T-helper 22 cell (primary cell): ENCODE measurements around the gene CARD9.
A peak's percentile ranks its signal among the peaks of the same experiment; 100 is the strongest.

Experiments
- DNase-seq: peaks from one replicate; pipeline ENCODE4 v3.0.0-alpha.2; 2020; ENCODE audit warnings: low read depth

CARD9 gene

DNA sequence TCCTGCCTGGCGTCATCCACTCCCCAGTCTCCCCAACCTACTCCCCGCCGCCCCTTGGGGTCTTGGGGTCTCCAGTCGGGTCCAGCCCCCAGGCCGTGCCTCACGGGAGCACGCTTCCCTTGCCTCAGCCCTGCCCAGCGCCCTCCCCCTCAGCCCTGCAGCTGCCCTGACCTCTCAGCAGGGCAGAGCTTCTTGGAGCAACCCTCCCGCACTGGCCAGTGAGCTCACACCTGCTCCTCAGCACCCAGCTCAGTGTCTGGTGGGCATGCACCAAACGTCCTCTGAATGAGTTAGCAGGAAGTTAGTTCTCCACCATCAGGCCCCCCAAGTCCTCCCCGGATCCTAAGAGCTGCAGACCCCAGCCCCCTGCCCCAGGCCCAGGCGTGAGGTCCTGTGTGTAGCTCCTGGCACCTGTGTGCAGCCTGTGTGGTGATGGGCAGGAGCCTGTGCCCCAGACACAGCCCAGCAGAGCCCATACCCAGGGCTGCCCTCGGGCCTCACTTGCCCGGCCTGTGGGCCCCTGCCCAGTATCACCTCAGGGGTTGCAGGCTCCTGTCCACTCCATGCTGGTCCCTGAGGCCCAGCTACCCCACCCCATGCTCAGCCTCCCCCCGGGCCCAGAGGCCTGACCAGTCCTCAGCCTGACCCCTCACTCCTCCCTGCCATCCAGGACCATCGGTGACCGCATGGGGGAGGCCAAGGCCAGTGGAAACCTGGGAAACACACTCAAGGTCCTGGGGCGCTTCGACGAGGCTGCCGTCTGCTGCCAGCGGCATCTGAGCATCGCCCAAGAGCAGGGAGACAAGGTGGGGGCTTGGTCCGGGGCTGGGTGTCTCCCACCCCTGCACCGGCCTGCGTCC is 37.9 kb downstream of the CARD9 start:
- no peak for DNase-seq

DNA sequence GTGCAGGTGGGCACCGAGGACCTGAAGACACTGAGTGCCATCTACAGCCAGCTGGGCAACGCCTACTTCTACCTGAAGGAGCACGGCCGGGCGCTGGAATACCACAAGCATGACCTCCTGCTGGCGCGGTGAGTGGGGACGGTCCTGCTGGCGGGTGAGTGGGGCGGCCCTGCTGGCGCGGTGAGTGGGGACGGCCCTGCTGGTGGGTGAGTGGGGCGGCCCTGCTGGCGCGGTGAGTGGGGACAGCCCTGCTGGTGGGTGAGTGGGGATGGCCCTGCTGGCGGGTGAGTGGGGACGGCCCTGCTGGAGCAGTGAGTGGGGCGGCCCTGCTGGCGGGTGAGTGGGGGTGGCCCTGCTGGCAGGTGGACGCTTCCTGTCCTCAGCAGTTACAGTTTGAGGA is 38.9 kb downstream of the CARD9 start:
- no peak for DNase-seq

DNA sequence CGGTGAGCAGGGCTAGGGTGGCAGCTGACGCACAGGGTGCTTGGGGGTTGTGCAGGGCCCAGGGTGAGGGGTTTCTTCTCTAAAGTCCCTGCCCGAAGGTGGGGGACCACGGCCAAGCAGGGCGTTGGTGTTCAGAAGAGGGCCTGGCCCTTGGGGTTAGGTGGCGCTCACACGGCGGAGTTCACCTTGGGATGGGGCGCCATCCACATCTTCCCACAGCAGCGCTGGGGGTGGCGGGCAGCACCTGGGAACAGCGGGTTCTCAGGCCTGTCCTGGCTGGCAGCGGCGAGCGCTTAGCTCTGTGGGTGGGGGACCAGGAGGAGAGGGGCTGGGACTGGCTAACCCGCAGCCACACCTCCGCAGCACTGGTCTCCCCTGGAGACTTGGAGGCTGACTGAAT is 40.0 kb downstream of the CARD9 start:
- DNase-seq = no peak

DNA sequence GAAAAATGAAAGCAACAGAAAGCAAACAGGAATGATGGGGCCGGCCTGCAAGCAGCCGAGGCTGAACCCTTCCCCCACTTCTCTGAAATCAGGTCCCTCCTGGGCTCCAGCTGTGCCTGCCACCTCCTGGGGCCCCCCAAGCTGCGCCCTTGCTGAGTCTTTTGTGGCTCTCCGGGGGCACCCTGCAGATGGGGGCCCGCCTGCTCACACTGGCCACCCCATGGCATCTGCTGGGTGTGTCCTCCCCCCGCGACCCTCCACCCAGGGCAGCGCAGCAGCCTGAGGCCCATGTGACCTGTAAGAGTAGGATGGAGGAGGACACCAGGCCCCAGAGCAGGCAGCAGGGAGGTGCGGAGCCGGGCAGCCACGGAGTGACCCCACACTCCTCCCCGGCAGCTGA is 40.4 kb downstream of the CARD9 start:
- no peak for DNase-seq

DNA sequence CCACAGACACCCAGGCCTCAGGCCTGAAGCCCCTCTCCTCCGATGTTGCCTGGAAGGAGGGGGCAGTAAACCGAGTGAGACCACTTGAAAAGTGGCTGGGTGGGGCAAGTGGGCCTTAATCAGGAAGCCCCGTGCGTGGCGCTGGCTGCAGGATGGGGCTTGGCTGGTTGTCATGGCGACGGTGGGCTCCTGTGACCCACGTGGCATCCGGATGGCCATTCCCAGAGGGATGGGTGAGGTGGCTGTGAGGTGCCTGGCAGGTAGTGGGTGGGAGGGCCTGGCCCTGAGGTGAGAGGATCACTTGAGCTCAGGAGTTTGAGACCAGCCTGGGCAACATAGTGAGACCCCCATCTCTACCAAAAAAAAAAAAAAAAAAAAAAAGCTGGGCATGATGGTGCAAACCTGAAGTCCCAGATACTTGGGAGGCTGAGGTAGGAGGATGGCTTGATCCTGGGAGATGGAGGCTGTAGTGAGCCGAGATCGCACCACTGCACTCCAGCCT is 40.9 kb downstream of the CARD9 start:
- DNase-seq = no peak

DNA sequence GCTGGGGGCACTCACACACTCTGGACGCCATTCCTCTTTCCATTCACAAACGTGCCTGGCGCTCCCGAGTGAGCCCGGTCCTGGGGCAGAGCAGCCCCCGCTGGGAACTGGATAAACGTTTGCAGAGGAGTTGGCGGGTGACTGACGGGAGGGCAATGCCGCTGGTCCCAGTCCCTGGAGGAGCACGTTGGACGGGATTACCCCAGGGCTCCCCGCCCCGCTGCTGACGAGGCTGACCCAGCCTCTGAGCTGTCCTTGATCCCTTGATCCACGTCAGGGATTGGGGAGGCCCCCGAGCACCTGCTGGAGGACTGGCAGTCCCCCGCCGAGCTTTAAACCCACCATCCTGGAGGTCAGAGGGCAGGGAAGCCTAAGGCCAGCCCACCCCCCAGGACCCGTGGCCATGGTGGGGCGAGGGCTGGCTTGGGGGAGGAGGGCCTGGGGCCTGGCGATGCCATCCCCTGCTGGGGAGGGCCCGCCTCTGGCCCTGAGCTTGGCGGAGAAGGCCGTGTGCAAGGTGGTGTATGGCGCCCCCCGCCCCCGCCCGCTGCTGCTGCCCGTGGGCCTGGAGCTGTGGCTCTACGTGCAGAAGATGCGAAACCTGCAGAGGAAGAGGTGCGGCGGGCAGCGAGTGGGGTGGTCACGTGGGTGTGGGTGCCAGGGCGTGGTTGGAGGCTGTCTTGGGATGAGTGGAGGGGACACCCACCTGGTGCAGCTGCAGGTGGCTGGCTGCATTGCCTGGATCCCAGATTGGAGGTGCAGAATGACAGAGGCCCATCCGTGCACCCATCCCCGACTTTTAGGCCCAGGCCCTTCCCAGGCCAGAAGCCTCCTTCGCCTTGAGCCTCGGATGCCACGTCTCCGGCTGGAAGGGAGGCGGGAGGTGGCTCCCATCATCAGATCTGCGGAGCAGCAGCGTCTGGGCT is 41.6 kb downstream of the CARD9 start:
- DNase-seq = no peak

DNA sequence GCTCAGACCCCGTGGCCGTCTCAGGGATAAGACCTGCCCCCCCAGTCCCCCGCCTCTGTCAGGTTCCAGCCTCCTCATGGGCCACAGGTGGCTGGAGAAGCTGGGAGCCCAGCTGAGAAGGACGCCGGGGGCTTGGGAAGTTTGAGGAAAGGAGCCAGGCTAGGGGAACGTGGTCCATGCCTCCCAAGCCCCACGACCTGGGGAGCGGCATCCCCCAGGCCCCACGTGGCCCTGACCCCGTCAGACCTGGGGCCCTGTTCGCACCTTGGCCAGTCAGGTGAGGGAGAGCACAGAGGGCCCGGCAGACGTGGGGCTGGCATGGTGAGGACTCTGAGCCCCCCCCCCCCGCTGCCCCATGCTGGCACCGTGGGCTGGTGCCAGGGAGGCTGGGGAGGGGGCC is 42.4 kb downstream of the CARD9 start:
- no peak for DNase-seq

DNA sequence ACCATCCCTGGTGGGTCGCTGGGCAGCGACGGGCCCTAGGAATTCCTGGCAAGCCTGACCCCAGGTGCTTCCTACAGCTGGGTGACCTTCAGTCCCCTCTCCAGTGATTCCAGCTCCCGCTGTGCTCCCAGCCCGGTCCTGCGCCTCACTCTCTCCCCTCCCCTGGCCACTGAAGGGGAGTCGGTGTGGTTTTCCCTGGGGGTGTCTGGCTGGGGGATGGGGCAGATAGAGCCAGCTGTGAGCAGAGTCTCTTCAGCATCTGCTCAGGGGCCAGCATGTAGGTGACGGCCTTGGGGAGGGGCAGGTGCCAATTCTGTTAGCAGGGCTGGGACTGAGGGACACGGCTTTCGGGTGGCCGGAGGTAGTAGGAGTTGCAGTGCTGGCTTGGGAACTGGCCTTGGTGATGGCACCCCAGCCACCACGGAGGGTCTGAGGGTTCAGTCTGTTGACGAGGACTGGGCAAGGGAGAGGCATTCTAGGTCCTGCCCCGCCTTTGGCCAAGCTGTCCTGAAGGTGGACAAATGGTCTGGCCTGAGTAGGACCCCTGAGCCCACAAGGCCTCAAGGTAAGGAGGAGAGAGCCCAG is 43.0 kb downstream of the CARD9 start:
- DNase-seq = no peak

DNA sequence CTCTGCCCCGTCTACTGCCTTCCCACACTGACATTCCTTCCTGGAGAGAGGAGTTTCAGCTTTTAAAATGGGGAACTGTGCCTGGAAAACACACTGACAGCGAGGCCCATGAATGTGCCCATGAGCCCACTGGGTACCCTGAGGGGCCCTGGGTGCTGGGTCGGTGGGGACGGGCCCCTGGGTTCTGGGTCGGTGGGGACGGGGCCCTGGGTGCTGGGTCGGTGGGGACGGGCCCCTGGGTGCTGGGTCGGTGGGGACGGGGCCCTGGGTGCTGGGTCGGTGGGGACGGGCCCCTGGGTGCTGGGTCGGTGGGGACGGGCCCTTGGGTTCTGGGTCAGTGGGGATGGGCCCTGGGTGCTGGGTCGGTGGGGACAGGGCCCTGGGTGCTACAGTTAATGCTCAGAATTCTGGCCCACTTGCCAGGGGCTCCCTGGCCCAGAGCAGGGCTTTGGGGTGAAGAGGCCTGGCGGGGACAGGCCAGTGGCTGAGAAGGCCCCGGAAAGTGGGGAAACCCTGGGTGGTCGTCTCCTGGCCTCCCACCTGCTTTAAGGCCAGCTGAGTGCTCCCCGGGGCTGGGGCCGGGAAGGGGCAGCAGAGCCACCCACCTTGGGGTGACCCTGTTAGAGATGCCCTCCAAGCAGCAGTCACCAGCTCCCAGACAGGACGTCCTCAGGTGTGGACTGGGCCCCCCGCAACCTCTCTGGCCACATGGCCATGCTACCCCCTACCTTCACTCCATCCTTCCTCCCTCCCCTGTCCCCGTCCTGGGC is 43.6 kb downstream of the CARD9 start:
- no peak for DNase-seq

DNA sequence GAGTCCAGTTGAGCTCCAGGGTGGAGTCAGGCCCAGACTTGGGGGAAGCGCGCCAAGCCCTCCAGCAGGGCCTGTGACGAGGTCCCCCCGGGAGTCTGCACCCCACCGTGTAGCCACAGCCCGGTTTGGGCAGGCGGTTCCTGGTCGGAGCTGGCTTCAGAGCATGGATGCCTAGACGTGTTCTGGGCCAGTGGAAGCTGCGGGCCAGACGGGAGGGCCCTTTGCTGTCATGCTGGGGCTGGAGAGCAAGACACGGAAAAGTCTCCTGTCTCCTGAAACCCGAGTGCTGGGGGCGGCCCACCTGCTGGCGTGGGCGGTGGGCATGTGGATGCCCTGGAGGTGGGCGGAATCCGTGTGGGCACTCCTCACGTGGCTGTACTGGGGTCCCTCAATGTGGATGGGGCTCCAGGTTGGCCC is 44.2 kb downstream of the CARD9 start:
- no peak for DNase-seq

DNA sequence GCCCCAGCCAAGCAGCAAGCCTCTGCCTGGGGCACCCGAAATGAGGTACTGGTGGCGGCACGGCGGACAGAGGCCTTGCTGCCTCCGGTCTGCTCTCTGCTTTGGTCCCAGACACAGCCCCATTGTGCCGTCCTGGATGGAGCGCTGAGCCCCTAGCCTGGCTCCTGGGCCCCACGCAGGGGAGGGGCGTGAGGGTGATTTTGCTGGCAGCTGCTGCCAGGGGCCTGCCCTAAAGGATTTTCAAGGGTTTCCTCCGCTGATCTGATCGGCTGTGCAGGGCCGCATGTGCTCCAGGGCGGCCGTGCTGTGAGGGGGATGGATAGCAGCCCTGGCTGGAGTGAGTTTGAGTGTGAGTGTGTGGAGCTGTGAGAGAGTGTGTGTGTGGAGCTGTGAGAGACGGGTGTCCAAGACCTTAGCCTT is 44.8 kb downstream of the CARD9 start:
- DNase-seq = no peak

DNA sequence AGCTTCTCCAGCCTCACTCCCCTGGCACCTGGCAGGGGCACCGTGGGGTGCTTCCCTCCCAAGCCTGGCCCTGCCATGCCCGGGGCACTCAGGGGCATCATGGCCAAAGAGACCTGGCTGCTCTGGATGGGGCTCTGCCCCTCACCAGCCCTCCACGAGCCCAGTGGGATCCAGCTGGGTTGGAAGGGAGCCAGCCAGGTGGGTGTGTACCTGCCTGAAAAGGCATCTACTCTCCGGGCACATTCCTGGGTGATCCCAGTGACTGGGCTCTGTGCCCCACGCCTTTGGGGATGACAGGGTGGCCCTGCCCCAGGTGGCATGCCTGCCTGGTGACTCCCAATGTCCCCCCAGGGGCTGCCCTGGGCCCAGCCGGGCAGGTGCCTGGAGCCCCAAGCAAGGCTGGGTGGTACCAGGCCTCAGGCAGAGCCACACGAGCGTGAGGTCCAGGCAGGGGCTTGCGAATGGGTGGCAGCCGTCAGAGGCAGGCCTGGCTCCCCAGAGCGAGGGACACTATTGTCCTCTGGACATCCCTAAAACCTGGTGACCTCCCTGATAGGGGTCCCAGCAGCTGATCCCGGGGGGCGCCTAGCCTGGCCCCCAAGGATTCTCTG is 45.4 kb downstream of the CARD9 start:
- DNase-seq = no peak

DNA sequence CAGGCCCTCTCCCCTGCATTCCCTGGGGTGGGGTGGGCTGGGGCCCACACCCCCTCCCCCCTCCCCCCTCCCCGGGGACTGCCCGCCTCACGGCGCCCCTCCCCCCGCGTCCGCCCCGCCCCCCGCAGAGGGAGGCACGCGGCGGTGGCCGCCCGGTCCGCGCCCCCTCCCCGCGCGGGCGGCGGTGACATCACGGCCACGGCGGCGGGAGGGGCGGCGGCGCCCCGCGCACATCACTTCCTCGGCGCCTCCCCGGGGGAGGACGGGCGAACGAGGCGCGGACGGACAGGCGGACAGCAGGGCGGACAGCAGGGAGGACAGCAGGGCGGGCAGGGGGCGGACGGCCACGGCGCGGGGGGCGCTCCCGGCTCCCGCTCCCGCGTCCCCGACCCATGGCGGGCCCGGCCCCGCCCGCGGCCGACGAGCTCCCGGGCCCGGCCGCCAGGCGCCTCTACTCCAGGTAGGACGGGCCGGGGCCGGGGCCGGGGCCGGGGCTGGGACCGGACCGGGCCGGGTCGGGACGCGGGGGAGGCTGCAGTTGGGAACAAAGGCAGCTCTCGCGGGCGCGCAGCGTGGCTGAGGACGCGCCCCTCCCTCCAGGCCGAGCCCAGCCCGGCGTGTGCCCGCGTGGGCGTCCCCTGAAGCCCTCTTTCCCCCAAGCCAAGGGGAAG is 46.0 kb downstream of the CARD9 start, which contains the start of gene GPSM1:
Gene GPSM1 (plus strand): TSS at position 236 of the 671 bp plus-strand sequence. CDS start 157 bp downstream, at position 393.
- peak; percentile 14 for DNase-seq

DNA sequence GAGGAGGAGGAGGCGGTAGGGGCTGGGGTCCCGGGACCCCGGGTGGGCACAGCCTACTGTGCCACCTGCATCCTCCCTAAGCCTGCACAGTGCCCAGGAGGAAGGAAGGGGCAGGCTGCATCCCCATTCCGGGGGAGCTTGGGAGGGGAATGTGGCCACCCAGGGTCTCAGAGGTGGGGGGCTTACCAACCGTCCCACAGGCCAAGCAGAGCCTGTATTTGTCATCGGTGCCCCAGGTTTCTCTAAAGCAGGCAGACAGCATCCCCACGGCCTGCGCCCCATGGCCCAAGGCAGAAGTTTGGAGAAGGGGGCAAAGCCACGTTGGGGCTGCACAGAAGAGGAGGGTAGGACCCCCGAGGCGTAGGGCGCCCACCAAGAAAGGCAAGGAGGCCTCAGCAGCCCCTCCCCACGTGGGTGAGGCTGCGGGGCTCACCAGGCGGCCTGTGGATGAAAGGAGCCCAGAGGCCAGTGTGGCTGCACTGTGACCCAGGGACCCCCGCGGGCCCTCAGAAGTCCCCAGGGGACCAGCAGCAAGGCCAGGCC is 46.6 kb downstream of the CARD9 start:
- no peak for DNase-seq

DNA sequence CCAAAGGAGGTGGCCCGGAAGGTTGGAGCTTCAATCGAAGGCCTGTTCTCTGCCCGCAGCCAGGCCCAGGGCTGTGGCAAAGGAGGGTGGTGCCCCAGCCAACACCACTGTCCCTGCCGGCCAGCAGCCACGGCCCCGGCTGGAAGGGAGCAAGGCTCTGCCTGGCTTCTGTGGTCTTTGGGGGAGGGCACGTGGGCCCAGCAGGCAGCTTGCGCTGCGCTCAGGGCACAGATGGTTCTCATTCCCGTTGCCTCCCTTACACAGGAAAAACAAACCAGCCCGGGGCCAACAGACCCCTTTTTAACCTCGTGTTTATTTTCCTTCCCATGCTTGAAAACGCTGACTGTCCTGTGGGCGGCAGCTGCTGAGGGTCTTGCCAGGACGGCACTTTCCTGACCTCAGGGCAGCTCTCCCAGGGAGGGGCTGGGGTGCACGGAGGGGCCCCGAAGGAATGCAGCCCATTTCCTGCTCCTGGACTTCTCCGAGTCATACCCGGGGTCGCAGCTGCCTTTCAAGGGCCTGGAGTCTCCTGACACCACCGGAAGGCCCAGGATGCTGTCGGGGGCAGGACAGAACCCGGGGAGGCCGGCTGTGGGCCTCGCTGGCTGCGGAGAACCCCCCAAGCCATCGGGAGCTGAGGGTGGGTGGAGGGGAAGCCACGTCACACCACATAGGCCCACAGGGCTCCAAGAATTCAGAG is 47.3 kb downstream of the CARD9 start:
- DNase-seq = no peak

DNA sequence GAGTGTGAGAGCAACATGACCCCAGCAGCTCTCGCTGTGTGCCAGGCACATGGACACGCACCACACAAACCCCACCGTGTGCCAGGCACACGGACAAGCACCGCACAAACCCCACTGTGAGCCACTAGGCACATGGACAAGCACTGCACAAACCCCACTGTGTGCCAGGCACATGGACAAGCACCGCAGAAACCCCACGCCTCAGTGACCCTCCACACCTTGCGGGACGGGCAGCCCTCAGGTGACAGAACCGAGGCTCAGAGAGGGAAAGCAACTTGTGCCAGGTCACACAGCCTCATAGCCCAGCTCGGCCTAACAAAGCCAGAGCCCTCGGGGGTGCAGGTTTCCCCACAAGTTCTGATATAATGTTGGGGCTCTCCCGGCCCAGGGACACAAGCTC is 48.1 kb downstream of the CARD9 start:
- DNase-seq = no peak

DNA sequence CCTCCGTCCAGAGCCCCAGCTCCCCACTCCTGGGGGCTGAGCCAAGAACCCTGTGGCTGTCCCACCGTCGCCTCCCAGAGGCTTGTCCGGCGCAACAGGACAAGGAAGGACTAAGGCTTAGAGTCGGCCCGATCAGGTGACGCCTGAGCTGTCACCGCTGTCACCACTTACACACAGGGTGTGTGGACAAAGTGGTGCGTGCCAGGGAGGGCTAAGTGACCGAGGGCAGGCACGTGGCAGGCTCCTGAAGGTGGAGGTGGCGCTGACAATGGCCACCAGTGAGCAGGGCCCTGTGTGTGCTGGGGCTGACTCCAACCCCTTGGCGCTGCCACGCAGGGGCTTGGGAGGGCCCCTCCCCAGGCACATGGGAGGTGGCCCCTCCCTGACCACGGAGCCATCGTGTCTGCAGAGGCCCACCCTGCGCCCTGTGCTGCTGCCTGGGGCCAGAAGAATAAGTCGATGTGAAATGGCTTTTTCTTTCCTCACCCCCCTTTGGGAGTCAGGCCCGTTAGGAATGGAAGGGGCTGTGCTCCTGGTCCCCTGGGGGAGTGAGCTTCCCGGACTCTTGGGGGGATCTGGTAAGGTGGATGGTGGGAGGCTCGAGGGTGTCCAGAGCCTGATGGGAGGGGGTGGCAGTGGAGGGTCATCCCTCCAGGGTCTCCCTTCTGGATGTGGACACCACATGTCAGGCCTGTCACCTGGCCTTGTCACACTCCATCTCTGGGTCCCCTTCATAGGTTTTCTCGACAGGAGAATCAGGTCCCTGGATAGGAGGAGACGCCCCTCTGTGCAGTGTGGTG is 48.8 kb downstream of the CARD9 start:
- no peak for DNase-seq

DNA sequence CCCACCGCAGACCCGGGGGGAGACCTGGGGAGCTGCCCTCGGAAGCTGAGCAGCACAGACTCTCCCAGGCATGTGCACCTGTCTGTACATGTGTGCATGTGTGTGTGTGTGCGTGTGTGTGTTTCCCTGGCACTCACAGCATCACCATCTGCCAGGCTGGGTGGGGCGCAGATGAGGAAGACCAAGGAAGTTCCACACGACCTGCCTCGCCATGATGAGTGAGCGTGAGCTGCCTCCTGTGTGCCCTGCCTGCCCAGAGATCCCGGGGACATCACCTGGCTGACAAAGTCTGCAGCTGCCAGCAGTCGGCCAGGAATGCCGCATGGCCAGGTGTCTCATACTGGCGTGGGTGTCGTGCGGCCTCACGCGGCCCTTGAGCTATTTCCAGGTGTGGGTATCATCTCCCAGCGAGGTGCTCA is 50.1 kb downstream of the CARD9 start:
- no peak for DNase-seq
